ENCODE results near the gene ZNF358.

DNA sequence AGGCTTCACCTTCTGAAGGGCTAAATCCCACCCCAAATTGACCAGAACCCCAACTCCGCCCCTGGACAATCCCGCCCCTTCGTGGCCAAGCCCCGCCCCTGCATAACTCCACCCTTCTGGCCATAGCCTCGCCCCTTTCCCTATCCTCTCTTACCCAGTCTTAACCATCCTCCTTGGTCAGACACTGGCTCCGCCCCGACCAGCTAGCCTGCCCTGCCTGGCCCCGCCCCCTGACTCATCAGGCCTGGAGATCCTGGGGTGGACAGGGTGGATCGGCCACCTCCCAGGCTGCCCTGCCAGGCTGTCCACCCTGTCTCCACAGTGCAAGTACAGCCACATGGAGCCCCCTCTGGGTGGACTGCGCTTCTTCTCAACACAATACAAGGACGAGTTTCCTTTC, 8.0 kb upstream of the ZNF358 start:
- TF ChIP-seq, protein P1, sequence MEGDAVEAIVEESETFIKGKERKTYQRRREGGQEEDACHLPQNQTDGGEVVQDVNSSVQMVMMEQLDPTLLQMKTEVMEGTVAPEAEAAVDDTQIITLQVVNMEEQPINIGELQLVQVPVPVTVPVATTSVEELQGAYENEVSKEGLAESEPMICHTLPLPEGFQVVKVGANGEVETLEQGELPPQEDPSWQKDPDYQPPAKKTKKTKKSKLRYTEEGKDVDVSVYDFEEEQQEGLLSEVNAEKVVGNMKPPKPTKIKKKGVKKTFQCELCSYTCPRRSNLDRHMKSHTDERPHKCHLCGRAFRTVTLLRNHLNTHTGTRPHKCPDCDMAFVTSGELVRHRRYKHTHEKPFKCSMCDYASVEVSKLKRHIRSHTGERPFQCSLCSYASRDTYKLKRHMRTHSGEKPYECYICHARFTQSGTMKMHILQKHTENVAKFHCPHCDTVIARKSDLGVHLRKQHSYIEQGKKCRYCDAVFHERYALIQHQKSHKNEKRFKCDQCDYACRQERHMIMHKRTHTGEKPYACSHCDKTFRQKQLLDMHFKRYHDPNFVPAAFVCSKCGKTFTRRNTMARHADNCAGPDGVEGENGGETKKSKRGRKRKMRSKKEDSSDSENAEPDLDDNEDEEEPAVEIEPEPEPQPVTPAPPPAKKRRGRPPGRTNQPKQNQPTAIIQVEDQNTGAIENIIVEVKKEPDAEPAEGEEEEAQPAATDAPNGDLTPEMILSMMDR (IDR thresholded peaks at IDR 0.05 in 8 of 11, conservative IDR thresholded peaks at IDR 0.05 in 3 of 11) = no peak
- TF ChIP-seq POLR2A (IDR thresholded peaks at IDR 0.05) = no peak

Data from spleen (tissue), 7 donors.